Pons (tissue), 1 donor: ENCODE results near the gene ADPRH.
A peak's percentile ranks its signal among the peaks of the same experiment; 100 is the strongest.
"Not testable (repeated sequence)": the region's sequence is repeated elsewhere in the genome, so short reads cannot be mapped to it uniquely, and the experiment has no call there.

Experiments
- DNase-seq: peaks from one replicate; pipeline ENCODE4 v3.0.0-alpha.2; 2016; ENCODE audit warnings: low spot score

The ADPRH gene

GRCh38 chr3:119559441-119559963 is 19.8 kb upstream of the ADPRH start, which contains the start of gene CD80:
Gene CD80 (minus strand): TSS chr3:119559614. CDS start chr3:119557728, 1,886 bp downstream.
- DNase-seq, result peak; percentile 45

DNA sequence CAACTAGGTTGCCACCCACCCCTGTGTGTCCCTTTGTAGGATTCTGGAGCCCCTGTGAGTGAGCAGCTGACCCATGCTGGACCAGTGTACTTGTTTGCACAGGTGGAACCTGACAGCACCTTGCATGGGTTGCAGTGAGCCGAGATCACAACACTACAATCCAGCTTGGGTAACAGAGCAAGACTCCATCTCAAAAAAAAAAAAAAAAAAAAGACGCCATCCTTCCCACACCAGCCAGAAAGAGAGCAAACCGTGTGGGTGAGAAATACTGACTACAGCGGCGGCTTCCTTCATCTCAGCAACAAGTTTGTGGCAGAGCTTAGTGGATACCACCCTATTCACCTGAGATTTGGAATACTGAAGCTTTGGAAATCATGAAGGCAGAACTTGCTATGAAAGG is 19.1 kb upstream of the ADPRH start:
- DNase-seq, result no peak

- DNase-seq, result no peak
Observed at GRCh38 chr3:119562307-119562961, 16.9 kb upstream of the ADPRH start.

DNA sequence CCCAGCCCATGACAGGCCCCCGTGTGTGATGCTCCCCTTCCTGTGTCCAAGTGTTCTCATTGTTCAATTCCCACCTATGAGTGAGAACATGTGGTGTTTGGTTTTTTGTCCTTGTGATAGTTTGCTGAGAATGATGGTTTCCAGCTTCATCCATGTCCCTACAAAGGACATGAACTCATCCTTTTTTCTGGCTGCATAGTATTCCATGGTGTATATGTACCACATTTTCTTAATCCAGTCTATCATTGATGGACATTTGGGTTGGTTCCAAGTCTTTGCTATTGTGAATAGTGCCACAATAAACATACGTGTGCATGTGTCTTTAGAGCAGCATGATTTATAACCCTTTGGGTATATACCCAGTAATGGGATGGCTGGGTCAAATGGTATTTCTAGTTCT is 16.0 kb upstream of the ADPRH start:
- DNase-seq, result not testable (repeated sequence)

DNA sequence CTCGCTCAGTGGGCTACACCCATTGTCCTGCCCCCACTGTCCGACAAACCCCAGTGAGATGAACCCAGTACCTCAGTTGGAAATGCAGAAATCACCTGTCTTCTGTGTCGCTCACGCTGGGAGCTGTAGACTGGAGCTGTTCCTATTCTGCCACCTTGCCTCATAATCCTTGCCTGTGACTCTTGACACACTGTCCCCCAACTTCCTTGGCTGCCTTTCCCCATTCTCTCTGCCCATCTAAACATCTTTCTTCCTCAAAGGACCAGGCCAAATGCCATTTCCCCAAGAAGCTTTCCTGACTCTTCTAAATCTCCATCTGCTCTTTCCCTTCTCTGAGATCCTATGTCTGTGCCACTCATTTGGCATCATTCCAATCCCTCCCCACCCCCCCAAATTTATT is 10.1 kb upstream of the ADPRH start:
- DNase-seq, result no peak

DNA sequence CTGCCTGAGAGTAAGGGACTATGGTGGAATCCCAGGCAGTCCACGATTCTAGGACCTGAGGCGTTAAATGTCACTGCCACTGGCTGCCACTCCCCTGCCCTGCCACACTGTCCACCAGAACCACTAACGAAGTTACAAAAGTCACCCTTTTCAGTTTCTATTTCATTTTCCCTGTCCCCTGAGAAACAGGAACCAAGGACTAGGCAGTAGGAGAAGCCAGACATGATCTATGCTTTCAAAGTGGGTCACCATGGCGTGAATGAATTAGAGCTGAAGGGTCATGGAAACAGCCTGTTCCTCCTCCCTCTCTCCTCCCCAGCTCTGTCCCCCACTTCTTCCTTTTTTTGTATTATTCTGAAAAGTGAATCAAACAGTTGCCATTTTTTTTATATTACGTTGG is 9.1 kb upstream of the ADPRH start:
- DNase-seq, result peak; percentile 76

GRCh38 chr3:119571230-119571629 is 8.1 kb upstream of the ADPRH start:
- no peak for DNase-seq

DNA sequence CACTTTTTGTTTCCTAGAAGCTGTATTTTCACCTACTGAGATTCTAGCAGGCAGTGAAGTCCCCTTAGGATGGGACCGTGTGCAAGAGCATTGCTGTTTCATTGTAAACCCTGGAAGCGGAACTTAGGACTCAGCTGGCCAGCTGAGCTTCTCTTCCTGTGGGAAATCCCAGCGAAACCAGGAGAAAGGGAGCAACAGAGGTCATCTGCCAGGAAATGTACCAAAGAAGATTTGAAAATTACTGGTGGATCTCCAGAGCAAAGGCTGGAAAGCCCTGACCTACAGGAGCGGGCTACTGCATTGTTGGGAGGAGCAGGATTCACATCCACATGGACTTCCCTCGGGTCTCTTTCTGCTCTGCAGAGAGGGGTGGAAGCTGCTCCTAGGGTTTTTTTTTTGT is 7.6 kb upstream of the ADPRH start:
- DNase-seq, result no peak

GRCh38 chr3:119575507-119575906 is 3.8 kb upstream of the ADPRH start:
- no peak for DNase-seq

DNA sequence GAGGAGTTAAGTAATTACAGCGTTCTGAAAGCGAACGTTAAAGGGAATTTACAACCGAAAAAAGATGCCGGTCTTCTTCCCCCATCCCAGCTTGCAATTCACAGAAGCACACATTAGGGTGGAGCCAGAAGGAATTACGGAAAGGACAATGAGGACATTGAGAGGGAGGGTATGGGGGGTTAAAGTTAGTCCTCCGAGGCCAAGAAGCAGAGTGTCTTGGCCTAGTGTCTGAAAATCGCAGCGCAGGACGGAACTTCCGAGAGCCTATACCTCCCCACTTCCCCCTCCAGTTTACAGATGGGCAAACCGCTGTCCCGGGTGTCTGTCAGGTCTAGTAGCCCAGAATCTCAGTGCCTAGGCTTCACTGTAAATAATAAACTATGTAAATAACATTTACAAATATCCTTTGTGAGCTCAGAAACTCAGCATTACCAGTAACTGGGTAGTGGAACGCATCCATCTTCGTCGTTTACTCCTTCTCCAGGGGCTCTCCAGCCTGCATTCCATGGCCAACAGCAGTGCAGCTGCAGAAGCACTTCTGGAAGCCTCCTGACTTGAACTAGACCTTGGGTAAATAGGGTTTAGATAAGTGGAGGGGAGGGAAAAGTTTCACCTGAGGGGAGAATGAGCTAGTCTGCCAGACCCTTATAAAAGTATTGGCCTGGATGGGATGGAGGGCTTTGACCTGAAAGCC is 922 bp downstream of the ADPRH start:
- peak; percentile 37 for DNase-seq

DNA sequence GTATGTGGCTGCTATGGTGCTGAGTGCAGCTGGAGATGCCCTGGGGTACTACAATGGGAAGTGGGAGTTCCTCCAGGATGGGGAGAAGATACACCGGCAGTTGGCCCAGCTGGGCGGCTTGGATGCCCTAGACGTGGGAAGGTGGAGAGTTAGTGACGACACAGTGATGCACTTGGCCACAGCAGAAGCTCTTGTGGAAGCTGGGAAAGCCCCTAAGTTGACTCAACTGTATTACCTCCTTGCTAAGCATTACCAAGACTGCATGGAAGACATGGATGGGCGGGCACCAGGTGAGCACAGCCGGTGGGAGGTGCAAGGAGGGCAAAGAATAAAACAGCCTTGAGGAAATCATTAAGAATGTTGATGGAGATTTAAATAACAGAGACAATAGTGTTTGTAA is 2.9 kb downstream of the ADPRH start:
- no peak for DNase-seq

GRCh38 chr3:119585208-119585607 is 5.9 kb downstream of the ADPRH start:
- no peak for DNase-seq

- DNase-seq, result no peak
Observed at GRCh38 chr3:119585856-119586570, 6.7 kb downstream of the ADPRH start.

DNA sequence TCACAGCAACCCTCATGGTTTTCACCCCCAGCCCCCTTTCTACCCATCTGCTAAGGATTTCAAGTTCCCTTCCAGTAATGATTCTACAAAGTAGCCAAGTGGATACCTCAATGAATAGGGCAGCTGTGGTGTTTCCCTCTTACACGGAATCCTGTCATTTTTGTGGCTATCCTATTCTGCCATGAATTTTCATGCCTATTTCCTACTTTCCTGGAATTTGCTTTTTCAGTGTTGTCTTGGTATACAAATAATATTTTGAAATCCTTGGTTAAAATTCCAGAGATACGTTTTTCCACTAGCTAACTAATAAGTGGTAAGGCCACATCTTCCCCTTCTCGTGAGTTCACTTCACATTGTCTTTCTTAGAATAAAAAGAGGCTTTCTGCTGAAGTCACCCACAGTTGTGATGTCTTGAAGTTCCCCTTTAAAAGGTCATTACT is 7.5 kb downstream of the ADPRH start:
- DNase-seq, result no peak

DNA sequence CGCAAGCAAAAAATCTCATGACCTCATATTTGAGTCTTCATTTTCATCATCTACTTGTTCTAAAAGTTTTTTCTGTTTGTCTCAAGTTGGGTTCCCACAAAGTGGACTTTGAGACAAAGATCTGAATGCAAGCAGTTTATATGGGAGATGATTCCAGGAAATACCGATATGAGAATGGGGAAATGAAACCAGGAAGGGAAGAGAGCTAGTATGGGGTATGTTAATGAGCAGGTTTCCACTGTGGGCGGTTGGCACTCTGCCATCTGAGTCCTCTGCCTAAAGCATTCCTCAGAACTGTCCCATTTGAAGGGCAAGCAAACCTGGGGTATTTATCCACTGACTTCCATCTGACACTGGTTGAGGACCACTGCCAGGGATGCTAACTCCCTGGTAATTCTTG is 8.8 kb downstream of the ADPRH start:
- peak; percentile 74 for DNase-seq

GRCh38 chr3:119589102-119589773 is 9.9 kb downstream of the ADPRH start:
- no peak for DNase-seq

DNA sequence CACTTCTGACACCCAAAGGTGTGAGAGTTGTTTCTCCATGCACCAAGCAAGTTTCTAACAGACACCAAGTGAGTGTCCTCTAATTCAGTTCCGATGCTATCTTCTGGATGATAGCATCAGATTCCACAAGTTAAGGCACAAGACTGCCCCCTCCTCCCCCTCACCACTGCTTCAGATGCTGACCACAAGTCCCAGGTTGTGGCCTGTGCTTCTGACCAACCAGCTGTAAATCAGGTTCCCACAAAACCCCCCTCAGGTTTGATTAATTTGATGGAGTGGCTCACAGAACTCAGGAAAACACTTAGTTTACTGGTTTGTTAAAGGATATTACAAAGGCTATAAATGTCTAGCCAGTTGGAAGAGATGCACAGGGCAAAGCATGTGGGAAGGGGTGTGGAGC is 11.4 kb downstream of the ADPRH start:
- DNase-seq, result no peak

DNA sequence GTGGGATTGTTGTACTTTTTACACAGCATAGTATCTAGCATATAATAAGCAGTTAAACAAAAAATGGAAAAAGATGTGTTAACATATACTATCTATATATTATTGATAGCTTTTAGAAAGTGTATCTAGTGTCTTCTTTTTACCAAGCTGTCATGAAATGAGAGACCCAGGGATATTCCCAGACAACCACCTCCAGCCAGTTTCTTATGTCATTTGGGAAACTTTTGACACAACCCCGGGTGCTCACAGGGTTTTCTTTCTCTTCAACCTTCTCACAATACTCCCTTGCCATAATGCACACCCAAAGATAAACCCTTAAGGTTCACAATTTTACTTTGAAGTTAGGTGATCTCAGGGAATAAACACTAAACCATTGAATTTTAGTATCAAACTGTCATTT is 13.6 kb downstream of the ADPRH start:
- no peak for DNase-seq

- no peak for DNase-seq
Observed at GRCh38 chr3:119594066-119594465, 14.8 kb downstream of the ADPRH start.

GRCh38 chr3:119594929-119595328 is 15.6 kb downstream of the ADPRH start:
- not testable (repeated sequence) for DNase-seq

DNA sequence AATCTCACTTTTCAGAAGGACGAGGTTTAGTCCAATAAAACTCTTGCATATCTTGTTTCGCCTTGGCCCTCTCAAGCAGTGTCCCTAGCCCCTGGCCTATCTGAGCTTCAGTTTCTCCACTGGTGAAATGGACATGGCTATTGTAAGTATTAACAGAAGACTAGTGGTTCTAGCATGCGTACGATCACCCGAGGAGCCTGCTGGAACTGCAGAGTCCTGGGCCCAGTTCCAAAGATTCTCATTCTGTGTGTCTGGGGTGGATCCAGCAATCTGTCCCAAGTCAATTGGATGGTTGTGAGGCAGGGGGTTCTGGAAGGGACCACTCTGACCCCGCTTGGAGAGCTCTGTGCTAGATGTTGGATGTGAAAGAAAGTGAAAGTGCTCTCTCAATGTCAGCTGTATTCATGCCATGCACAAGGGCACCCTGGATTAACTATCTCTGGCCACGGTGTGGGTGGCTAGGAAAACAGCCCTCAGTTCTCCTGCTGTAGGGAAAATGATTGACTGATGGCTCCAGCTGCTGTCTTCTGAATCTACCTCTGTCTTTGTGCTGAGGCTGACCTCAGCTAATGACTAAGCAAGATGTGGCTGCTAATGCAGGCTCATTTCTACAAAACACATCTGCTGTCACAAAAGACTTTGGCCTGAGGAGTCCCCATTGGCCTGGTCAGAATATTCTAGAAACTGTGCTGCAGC is 16.5 kb downstream of the ADPRH start:
- DNase-seq, result no peak

DNA sequence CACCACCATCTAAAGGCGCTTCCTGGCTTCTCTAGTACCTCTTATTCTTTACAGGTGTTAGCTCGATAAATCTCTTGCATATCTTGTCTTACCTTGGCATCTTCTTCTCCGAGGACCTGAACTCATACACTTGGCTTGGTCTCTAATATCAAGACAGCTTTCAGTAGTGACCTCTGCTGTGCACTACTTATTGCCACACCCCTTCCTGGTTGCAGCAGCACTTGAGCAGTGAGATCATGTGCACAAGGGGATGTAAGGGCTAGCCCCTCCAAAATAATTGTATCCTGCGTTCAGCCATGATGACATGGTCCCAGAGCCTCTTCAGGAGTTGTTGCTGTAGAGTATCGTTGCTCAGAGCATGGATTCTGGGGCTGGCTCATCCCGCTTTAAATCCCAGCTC is 17.1 kb downstream of the ADPRH start:
- no peak for DNase-seq
